Naive B cell (primary cell): ENCODE data around the gene SLC38A5. TPM values are rescaled to one million over a fixed set of nuclear protein-coding genes. Genes with fewer than 3 reads are reported as not detected.

Experiments used
- ATAC-seq, 2 donors: fragments of 150-1000 bp; cut with Tn5 transposase; 2 replicates each; pipeline ENCODE4 v1.10.0; 2021; ENCODE audit warnings: low read depth in 2 of 2, mild to moderate bottlenecking in 2 of 2, moderate library complexity in 2 of 2
- DNase-seq: peaks from one replicate; pipeline ENCODE4 v3.0.0; 2022
- H3K27ac Mint-ChIP-seq, 6 donors: one replicate each; pipeline ENCODE4 v1.8.0; 2020 to 2022; ENCODE audit warnings: mild to moderate bottlenecking in 6 of 6, mixed read lengths in 6 of 6, moderate library complexity in 5 of 6, inconsistent platforms in 2 of 6
- H3K27me3 Mint-ChIP-seq, 3 donors: one replicate each; pipeline ENCODE4 v1.8.0; 2021 to 2022; ENCODE audit warnings: mixed read lengths in 3 of 3, mild to moderate bottlenecking in 1 of 3
- H3K36me3 Mint-ChIP-seq, 2 donors: one replicate each; pipeline ENCODE4 v1.8.0; 2020 to 2022; ENCODE audit warnings: mixed read lengths in 2 of 2, inconsistent platforms in 1 of 2, mild to moderate bottlenecking in 1 of 2
- H3K4me1 Mint-ChIP-seq, 3 donors: one replicate each; pipeline ENCODE4 v1.8.0; 2020 to 2022; ENCODE audit warnings: mixed read lengths in 3 of 3, inconsistent platforms in 1 of 3, mild to moderate bottlenecking in 1 of 3, moderate library complexity in 1 of 3
- H3K4me3 Mint-ChIP-seq, 8 donors: one replicate each; pipeline ENCODE4 v1.8.0; 2020 to 2022; ENCODE audit warnings: mild to moderate bottlenecking in 8 of 8, mixed read lengths in 8 of 8, moderate library complexity in 8 of 8, inconsistent platforms in 2 of 8
- H3K9me3 Mint-ChIP-seq, 7 donors: one replicate each; pipeline ENCODE4 v1.8.0; 2020 to 2022; ENCODE audit warnings: mixed read lengths in 7 of 7, mild to moderate bottlenecking in 5 of 7, inconsistent platforms in 2 of 7, moderate library complexity in 1 of 7
- polyA plus RNA-seq, 6 donors: library from polyadenylated mRNA; unstranded; fragments of 300-500 nt; fragmentation: Illumina TruSeq; gene quantifications; one replicate each; pipeline ENCODE4 v1.2.3, GENCODE V29; 2021; ENCODE audit warnings: low read depth in 6 of 6

The SLC38A5 gene
- polyA plus RNA-seq, 6 donors from 2014 or later: 6.4 to 11.8 (median 8.5) TPM

DNA sequence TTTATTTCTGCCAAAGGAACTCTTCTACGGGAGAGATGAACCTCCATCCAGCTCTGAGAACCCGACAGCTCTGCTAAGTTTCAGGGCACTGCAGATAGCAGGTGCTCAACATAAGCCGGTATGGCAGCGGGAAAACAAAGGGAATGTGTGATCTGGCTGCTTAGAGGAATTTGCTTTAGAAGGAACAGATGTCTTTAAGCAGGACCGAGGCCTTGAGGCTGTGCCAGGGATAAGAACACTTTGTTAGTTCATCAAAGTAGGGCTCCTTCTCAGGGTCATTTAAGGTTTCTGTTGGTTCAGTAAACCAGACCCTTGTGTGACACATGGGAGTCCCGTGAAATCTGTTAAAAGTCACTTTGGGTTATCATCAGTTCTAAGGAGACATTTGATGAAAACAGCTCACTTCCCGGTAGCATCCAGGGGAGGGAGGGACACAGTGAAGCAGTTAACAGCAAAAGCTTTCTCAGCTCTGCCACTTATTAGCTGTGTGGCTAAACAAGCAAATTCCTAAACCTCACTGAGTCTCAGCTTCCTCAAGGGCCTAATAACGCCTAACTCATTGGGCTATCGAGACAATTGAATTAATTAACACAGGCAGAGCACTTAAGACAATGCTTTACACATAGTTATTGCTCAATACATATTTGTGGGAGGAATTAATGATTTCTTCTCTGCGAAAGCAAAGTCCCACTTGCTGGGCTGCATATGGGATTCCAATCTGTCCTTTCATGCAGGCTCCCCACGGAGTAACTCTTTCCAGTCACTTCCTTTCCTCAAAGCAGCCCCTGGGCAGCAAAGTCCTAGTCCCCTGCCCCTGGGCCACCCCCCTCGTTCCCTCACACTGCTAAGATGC lies 3.0 kb upstream of the SLC38A5 start:
- Mint-ChIP-seq H3K4me3 (peak overlapping the region in 3 of 8 donors; percentile 39 to 48 (median 47)), H3K4me1 (peaks cover 33 to 45% (median 41%) of the 10 kb centered on the region in 3 donors)

GRCh38 chrX:48472225-48472624 lies 2.2 kb upstream of the SLC38A5 start:
- no peak for DNase-seq
- ATAC-seq: no peak
- peak overlapping the region in 1 of 8 donors; percentile 47 for H3K4me3 Mint-ChIP-seq
- H3K4me1 Mint-ChIP-seq: peaks cover 33 to 43% (median 38%) of the 10 kb centered on the region in 3 donors
- peaks cover 0 to 4% (median 1%) of the 10 kb centered on the region in 7 donors for H3K9me3 Mint-ChIP-seq
- no peaks in the 10 kb centered on the region for H3K27me3 Mint-ChIP-seq
- H3K36me3 Mint-ChIP-seq: no peaks in the 10 kb centered on the region
- no peak overlapping the region for H3K27ac Mint-ChIP-seq

More for the DNA sequence above, 3.0 kb upstream of the SLC38A5 start:
- no peak for DNase-seq
- no peaks in the 10 kb centered on the region for H3K36me3 Mint-ChIP-seq
- peak overlapping the region in 2 of 6 donors; percentile 59 to 76 for H3K27ac Mint-ChIP-seq
- ATAC-seq: no peak
- H3K27me3 Mint-ChIP-seq: no peaks in the 10 kb centered on the region
- H3K9me3 Mint-ChIP-seq: peaks cover 0 to 4% (median 1%) of the 10 kb centered on the region in 7 donors

- ATAC-seq (no peak), DNase-seq (no peak)
- Mint-ChIP-seq H3K27me3 (no peaks in the 10 kb centered on the region), H3K36me3 (no peaks in the 10 kb centered on the region), H3K27ac (no peak overlapping the region), H3K4me1 (peaks cover 26 to 42% (median 38%) of the 10 kb centered on the region in 3 donors), H3K9me3 (peaks cover 0 to 4% (median 0%) of the 10 kb centered on the region in 7 donors), H3K4me3 (peak overlapping the region in 2 of 8 donors; percentile 48 to 80)
These were observed 1.4 kb upstream of the SLC38A5 start for GRCh38 chrX:48471504-48471903.

DNA sequence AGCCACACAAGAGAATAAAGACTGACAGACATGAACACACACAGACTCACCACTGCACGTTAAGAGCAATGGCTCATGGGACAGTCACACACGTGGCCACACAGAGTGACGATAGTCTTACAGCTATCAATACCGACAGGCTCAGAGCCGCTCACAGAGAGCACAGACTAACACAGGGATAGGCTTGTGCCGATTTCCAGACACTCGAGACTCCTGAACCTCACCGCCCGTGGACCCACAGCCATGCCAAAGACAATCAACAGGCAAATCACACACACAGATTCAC lies 716 bp upstream of the SLC38A5 start:
- Mint-ChIP-seq H3K27ac (no peak overlapping the region), H3K9me3 (peaks cover 0 to 4% (median 0%) of the 10 kb centered on the region in 7 donors), H3K36me3 (no peaks in the 10 kb centered on the region), H3K27me3 (no peaks in the 10 kb centered on the region), H3K4me3 (peak overlapping the region in 1 of 8 donors; percentile 80), H3K4me1 (peaks cover 21 to 37% (median 34%) of the 10 kb centered on the region in 3 donors)
- ATAC-seq (no peak), DNase-seq (no peak)

DNA sequence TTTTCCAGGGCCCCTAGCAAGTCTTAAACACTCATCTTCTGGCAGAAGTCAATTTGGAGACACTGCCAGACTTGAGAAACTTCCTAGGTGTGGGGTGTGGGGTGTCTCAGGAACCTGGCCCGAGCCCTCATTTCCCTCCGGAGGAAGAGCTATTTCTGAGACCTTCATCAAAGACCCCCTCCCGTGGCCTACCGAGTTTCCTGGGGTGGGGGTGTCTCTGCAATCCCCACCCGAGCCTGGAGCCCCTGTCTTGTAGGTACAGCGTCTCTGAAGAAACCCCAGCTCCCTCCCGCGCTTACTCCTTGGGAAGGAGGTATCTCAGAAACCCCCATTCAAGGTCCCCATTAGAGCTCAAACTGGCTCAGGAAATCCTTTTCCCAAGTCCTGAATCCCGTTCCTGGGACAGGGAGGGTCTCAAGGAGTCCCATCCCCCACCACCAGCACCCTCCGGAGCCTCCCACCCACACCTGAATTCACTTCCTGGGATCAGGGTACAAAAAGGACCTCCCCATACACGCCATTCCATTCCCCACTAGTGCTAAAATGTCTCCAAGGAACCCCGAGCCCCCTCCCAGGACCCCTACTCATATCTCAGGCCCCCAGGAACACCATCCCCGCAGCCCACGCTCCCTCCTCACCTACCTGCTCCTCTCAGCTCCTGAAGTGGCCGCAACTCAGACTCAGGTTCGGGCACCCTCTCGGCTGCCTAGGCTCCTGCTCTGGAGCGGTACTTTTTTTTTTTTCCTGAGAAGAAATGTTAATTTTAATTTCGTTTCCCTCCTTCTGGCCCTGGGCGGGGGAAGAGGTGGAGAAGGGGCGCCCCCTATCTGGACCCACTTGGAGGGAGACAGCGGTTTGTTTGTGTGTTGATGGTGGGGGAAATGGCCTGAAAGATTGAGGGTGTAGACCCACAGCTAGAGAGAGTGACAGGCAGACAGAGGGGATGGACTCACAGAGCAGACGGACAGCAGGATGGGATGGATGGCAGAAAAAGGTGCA lies 1.1 kb downstream of the SLC38A5 start:
- H3K36me3 Mint-ChIP-seq: no peaks in the 10 kb centered on the region
- peak overlapping the region in 5 of 6 donors; percentile 65 to 97 (median 80) for H3K27ac Mint-ChIP-seq
- no peaks in the 10 kb centered on the region for H3K27me3 Mint-ChIP-seq
- peaks cover 0 to 4% (median 0%) of the 10 kb centered on the region in 7 donors for H3K9me3 Mint-ChIP-seq
- peak; percentile 59 to 61 for ATAC-seq
- DNase-seq: no peak
- peaks cover 16 to 34% (median 29%) of the 10 kb centered on the region in 3 donors for H3K4me1 Mint-ChIP-seq
- H3K4me3 Mint-ChIP-seq: peak overlapping the region; percentile 84 to 95 (median 90)

DNA sequence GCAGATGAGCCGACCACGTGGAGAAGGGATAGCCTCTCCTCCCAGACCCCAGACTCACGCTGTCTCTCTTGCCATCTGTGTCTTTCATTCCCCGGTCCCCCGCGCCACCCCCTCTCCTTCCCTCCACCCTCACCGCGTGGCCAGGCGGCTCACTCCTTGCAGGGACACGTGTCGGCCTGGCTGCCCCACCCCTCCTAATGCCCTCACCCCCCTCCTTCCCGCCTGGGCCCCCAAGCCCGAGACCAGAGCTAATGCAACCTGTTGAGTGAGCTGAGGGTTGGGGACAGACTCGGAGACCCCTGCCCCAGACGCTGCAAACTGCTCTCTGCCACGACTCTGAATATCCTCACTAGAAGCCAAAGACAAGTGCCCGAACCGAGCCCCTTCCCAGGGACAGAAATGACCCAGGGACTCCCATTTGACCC lies 1.8 kb downstream of the SLC38A5 start:
- Mint-ChIP-seq H3K36me3 (no peaks in the 10 kb centered on the region), H3K4me1 (peaks cover 16 to 34% (median 29%) of the 10 kb centered on the region in 3 donors), H3K27me3 (no peaks in the 10 kb centered on the region), H3K9me3 (peaks cover 0 to 4% (median 0%) of the 10 kb centered on the region in 7 donors), H3K27ac (peak overlapping the region in 4 of 6 donors; percentile 44 to 79 (median 60)), H3K4me3 (peak overlapping the region; percentile 84 to 95 (median 90))
- no peak for DNase-seq
- peak in 1 of 2 donors; percentile 60 for ATAC-seq

GRCh38 chrX:48467281-48467761 lies 2.7 kb downstream of the SLC38A5 start:
- Mint-ChIP-seq H3K4me1 (peaks cover 16 to 34% (median 29%) of the 10 kb centered on the region in 3 donors), H3K27me3 (no peaks in the 10 kb centered on the region), H3K36me3 (no peaks in the 10 kb centered on the region), H3K4me3 (peak overlapping the region in 3 of 8 donors; percentile 30 to 89 (median 61)), H3K27ac (peak overlapping the region in 1 of 6 donors; percentile 79), H3K9me3 (peaks cover 0 to 2% (median 0%) of the 10 kb centered on the region in 7 donors)
- DNase-seq (no peak), ATAC-seq (no peak)

- ATAC-seq: no peak
- DNase-seq: no peak
- Mint-ChIP-seq H3K27me3 (no peaks in the 10 kb centered on the region), H3K9me3 (peaks cover 0 to 2% (median 0%) of the 10 kb centered on the region in 7 donors), H3K27ac (no peak overlapping the region), H3K4me3 (peak overlapping the region in 1 of 8 donors; percentile 89), H3K4me1 (peaks cover 16 to 34% (median 29%) of the 10 kb centered on the region in 3 donors), H3K36me3 (no peaks in the 10 kb centered on the region)
These were observed 3.4 kb downstream of the SLC38A5 start for GRCh38 chrX:48466696-48467095.

DNA sequence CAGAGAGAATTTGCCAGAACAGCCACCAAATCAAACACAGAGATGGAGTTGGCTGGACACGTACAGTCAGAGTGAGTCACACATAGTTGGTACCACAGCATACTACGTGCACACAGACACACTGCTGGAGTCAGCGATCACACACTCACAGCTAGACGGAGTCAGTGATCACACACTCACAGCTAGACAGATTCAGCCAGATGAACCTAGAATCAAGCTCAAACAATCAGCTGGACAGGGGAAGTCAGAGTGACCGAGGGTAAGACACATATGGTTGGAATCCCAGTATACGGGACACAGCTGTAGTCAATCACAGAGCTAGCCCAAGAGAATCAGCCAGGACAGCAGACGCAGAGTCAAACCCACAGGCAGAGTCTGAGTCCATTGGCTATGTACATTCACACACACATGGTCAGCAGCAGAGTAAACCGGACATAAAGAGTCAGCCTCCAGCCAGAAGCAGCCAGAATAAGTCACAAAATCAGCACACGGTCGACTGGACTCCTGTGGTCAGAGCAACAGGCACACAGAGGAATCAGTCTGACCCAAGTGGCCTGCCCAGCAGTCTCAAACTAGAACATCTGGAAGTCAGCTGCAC lies 4.6 kb downstream of the SLC38A5 start:
- peaks cover 0 to 7% of the 10 kb centered on the region in 2 donors for H3K36me3 Mint-ChIP-seq
- H3K27me3 Mint-ChIP-seq: no peaks in the 10 kb centered on the region
- H3K4me1 Mint-ChIP-seq: peaks cover 16 to 34% (median 29%) of the 10 kb centered on the region in 3 donors
- H3K9me3 Mint-ChIP-seq: peaks cover 0 to 3% (median 0%) of the 10 kb centered on the region in 7 donors
- peak overlapping the region in 1 of 8 donors; percentile 47 for H3K4me3 Mint-ChIP-seq
- peak overlapping the region in 1 of 6 donors; percentile 73 for H3K27ac Mint-ChIP-seq
- DNase-seq (no peak), ATAC-seq (no peak)

DNA sequence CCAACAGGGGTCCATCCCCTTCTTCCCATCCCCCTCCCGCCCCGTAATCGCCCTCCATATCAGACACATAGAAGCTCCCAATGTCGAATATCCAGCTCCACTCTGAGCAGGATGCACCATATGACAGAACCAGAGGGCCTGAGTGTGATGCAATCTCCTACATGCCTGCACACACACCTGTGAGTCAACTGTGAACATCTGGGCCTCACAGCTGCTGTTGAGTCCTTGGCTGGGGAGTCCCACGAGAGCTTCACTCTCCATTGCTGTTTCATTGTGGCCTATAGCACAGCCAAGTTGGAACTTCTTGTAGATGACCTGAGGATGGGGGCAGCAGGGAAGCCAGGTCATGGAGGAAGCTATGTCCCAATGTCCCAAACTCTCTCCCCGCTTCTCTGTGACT lies 8.2 kb downstream of the SLC38A5 start:
- Mint-ChIP-seq H3K27me3 (no peaks in the 10 kb centered on the region), H3K4me1 (peaks cover 0 to 10% (median 3%) of the 10 kb centered on the region in 3 donors), H3K27ac (no peak overlapping the region), H3K36me3 (peaks cover 0 to 15% of the 10 kb centered on the region in 2 donors), H3K9me3 (peaks cover 0 to 1% (median 0%) of the 10 kb centered on the region in 7 donors), H3K4me3 (no peak overlapping the region)
- DNase-seq (no peak), ATAC-seq (no peak)

- Mint-ChIP-seq H3K9me3 (peaks cover 0 to 1% (median 0%) of the 10 kb centered on the region in 7 donors), H3K36me3 (peaks cover 0 to 15% of the 10 kb centered on the region in 2 donors), H3K4me3 (no peak overlapping the region), H3K27ac (no peak overlapping the region), H3K4me1 (peaks cover 0 to 6% (median 2%) of the 10 kb centered on the region in 3 donors), H3K27me3 (no peaks in the 10 kb centered on the region)
- DNase-seq (no peak), ATAC-seq (no peak)
These were observed 9.5 kb downstream of the SLC38A5 start for GRCh38 chrX:48460606-48461005.

DNA sequence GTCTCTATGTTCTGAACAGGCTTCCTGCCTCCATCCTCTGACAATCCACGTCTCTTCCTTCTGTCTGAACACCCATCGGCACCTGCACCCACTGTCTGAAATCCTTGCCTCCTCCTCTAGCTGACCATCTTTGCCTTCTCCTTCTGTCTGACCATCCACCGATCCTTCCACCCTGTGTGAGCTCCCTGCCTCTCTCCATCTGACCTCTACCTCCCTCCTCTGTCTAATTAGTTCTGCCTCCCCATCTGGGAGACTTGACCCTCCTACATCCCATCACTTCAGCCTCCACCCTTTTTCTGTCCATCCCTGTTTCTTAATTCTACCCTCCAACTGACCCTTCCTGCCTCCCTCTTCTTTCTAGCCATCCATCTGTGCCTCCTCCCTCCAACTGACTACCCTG lies 10.0 kb downstream of the SLC38A5 start:
- peak overlapping the region in 2 of 6 donors; percentile 57 to 90 for H3K27ac Mint-ChIP-seq
- peaks cover 0 to 6% (median 2%) of the 10 kb centered on the region in 3 donors for H3K4me1 Mint-ChIP-seq
- peaks cover 0 to 1% (median 0%) of the 10 kb centered on the region in 7 donors for H3K9me3 Mint-ChIP-seq
- H3K27me3 Mint-ChIP-seq: no peaks in the 10 kb centered on the region
- H3K36me3 Mint-ChIP-seq: peaks cover 0 to 15% of the 10 kb centered on the region in 2 donors
- H3K4me3 Mint-ChIP-seq: peak overlapping the region in 1 of 8 donors; percentile 8
- ATAC-seq (no peak), DNase-seq (no peak)
